Prostate gland (tissue), 2 donors: ENCODE measurements around the gene FNBP1L.

Experiments
- POLR2A ChIP-seq: fragments of 450-650 bp; IDR thresholded peaks from one replicate; pipeline ENCODE4 v1.6.1; 2016; ENCODE audit warnings: antibody characterized with exemption, mild to moderate bottlenecking
- POLR2AphosphoS5 ChIP-seq: sonication (generic); formaldehyde crosslinking; IDR thresholded peaks from one replicate; pipeline ENCODE4 v1.6.1; 2017; ENCODE audit warnings: antibody characterized with exemption
- TF ChIP-seq, protein P1 (sequence below), 4 experiments: fragments of 200-600 bp in 2 of 4; fragments of 450-650 bp in 2 of 4; sonication (generic) in 2 of 4; IDR thresholded peaks; 1 replicate in 3 of 4; 2 replicates in 1 of 4; pipeline ENCODE4 v1.5.1; 2016 to 2019; ENCODE audit warnings: antibody characterized with exemption in 4 of 4, mild to moderate bottlenecking in 2 of 4, moderate library complexity in 2 of 4

DNA sequence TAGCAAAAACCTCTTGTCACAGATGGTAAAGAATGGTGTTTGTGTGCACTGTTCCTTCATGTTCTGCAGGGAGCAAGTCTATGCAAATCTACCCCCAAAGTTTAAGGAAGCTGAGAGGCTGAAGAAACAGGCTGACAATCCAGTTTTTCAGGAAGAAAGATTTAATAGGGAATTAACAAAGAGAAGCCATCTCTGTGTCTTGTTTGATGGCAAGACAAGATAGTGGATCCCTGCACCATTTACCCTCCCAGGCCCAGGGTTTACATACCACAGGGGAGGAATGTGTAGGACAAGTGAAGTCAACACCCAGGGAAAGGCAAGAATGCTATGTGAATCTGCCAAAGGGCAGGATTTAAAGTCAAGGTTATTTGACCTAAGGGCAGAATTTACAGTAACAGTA is 48.1 kb upstream of the FNBP1L start:
- TF ChIP-seq, protein P1, sequence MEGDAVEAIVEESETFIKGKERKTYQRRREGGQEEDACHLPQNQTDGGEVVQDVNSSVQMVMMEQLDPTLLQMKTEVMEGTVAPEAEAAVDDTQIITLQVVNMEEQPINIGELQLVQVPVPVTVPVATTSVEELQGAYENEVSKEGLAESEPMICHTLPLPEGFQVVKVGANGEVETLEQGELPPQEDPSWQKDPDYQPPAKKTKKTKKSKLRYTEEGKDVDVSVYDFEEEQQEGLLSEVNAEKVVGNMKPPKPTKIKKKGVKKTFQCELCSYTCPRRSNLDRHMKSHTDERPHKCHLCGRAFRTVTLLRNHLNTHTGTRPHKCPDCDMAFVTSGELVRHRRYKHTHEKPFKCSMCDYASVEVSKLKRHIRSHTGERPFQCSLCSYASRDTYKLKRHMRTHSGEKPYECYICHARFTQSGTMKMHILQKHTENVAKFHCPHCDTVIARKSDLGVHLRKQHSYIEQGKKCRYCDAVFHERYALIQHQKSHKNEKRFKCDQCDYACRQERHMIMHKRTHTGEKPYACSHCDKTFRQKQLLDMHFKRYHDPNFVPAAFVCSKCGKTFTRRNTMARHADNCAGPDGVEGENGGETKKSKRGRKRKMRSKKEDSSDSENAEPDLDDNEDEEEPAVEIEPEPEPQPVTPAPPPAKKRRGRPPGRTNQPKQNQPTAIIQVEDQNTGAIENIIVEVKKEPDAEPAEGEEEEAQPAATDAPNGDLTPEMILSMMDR (IDR thresholded peaks at IDR 0.05): no peak
- TF ChIP-seq POLR2AphosphoS5: peak; percentile 44
- TF ChIP-seq POLR2A: no peak
